SH-SY5Y (cell line): ENCODE measurements around the gene CTSZ.

Experiments
- GATA2 ChIP-seq: IDR thresholded peaks from 2 replicates; pipeline ENCODE4 v1.6.1; 2011; ENCODE audit warnings: mild to moderate bottlenecking, low read depth, low read length
- GATA3 ChIP-seq: IDR thresholded peaks from 2 replicates; pipeline ENCODE4 v1.6.1; 2011; ENCODE audit warnings: low read depth, mild to moderate bottlenecking, low read length, moderate library complexity

GRCh38 chr20:59010321-59010994, 3.4 kb upstream of the CTSZ start:
- no peak for TF ChIP-seq GATA2
- no peak for TF ChIP-seq GATA3
